SU-DHL-6 (cell line): ENCODE measurements around the gene AAR2.

ENCODE experiments used
- EZH2phosphoT487 ChIP-seq: fragments of 200-600 bp; sonication (generic), shearing (Covaris generic); conservative IDR thresholded peaks from 2 replicates; pipeline ENCODE4 v1.6.1; 2018; ENCODE audit warnings: mild to moderate bottlenecking, antibody characterized with exemption, low read length, moderate library complexity, mixed read lengths
- TF ChIP-seq, protein P1 (sequence below): fragments of 200-600 bp; sonication (generic); IDR thresholded peaks from one replicate; pipeline ENCODE4 v1.5.1; 2017; ENCODE audit warnings: antibody characterized with exemption, mild to moderate bottlenecking, low read length, moderate library complexity; ENCODE audit not compliant: insufficient read depth, poor library complexity, severe bottlenecking

DNA sequence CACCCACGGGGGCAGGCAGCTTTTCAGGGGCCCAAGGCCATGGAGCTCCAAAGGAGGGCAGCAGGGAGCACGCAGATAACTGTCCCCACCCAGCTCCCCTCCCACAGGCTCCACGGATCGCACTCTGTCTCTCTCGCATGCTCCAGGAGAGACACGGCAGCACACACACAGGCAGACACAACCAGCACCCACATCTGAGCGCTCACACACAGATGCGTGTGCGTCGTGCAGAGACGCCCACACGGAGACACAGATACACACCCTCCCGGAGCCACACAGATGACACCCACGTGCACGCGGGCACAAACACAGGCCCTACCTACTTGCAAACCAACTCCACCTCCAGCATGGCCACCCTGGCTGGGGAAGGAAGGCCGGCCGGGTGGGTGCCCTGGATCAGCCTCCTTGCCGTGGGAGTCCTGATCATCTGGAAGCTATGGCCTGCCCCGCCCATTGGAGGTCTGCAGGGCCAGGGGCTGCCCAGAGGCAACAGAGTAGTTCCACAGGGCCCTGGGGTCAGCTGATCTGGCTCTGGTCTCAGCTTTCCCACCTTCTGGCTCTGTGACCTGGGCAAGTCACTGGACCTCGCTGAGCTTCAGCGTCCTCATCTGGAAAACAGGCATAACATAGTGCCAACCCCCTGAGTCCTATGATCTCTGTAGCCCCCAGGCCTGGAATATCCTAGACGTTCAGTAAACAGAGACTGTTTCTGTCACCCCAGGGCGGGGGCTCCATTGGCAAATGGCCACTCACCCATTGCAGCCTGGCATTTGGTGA is 31.5 kb downstream of the AAR2 start:
- TF ChIP-seq EZH2phosphoT487, result no peak
- TF ChIP-seq, protein P1, sequence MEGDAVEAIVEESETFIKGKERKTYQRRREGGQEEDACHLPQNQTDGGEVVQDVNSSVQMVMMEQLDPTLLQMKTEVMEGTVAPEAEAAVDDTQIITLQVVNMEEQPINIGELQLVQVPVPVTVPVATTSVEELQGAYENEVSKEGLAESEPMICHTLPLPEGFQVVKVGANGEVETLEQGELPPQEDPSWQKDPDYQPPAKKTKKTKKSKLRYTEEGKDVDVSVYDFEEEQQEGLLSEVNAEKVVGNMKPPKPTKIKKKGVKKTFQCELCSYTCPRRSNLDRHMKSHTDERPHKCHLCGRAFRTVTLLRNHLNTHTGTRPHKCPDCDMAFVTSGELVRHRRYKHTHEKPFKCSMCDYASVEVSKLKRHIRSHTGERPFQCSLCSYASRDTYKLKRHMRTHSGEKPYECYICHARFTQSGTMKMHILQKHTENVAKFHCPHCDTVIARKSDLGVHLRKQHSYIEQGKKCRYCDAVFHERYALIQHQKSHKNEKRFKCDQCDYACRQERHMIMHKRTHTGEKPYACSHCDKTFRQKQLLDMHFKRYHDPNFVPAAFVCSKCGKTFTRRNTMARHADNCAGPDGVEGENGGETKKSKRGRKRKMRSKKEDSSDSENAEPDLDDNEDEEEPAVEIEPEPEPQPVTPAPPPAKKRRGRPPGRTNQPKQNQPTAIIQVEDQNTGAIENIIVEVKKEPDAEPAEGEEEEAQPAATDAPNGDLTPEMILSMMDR, result no peak
